AG09309 (cell line): ENCODE data around the gene CDKAL1.
A peak's percentile ranks its signal among the peaks of the same experiment; 100 is the strongest.

Experiments used
- DNase-seq: peaks from one replicate; pipeline ENCODE4 v3.0.0-alpha.2; 2010; ENCODE audit warnings: low read depth
- H3K4me3 ChIP-seq: 2 replicates; pipeline ENCODE4 v1.5.1; 2011; ENCODE audit warnings: mild to moderate bottlenecking, low read depth, low read length, moderate library complexity; ENCODE audit not compliant: control insufficient read depth
- TF ChIP-seq, protein P1 (sequence below): IDR thresholded peaks from 2 replicates; pipeline ENCODE4 v1.5.1; 2011; ENCODE audit warnings: mild to moderate bottlenecking, low read depth, low read length, inconsistent platforms; ENCODE audit not compliant: insufficient read depth, control insufficient read depth; ENCODE audit errors: missing control alignments

The CDKAL1 gene

DNA sequence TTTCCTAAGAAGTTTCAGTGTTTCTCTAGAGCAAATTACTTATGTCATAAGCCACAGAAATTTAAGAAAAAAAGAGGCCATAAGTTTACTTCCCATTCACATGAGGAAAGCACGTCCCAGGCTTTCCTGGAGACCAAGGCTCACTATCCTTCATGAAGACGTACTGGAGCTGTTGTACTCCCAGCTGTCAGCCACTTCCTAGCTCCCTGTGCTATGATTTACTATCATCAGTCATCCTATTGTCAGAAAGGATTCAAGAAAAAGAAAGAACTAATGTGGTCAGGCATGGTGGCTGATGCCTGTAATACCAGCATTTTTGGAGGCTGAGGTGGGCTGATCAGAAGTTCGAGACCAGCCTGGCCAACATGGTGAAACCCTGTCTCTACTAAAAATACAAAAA lies 721.9 kb downstream of the CDKAL1 start:
- DNase-seq: no peak
- TF ChIP-seq, protein P1, sequence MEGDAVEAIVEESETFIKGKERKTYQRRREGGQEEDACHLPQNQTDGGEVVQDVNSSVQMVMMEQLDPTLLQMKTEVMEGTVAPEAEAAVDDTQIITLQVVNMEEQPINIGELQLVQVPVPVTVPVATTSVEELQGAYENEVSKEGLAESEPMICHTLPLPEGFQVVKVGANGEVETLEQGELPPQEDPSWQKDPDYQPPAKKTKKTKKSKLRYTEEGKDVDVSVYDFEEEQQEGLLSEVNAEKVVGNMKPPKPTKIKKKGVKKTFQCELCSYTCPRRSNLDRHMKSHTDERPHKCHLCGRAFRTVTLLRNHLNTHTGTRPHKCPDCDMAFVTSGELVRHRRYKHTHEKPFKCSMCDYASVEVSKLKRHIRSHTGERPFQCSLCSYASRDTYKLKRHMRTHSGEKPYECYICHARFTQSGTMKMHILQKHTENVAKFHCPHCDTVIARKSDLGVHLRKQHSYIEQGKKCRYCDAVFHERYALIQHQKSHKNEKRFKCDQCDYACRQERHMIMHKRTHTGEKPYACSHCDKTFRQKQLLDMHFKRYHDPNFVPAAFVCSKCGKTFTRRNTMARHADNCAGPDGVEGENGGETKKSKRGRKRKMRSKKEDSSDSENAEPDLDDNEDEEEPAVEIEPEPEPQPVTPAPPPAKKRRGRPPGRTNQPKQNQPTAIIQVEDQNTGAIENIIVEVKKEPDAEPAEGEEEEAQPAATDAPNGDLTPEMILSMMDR: no peak
- H3K4me3 ChIP-seq: no peak overlapping the region

DNA sequence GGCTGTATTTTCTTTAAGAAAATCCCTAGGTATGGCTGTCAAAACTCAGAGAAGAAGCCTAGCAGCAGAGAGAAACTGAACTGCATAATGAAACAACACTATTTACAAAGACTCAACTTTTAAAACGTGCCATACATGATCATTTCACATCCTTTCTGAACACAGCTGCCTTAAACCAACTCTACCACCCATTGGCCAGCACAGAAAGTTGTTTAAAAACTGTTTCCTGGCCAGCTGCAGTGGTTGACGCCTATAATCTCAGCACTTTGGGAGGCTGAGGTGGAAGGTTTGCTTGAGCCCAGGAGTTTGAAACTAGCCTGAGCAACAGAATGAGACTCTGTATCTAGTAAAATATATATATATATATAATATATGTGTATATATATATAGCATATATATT lies 722.9 kb downstream of the CDKAL1 start:
- TF ChIP-seq, protein P1: no peak
- DNase-seq: no peak
- no peak overlapping the region for H3K4me3 ChIP-seq

DNA sequence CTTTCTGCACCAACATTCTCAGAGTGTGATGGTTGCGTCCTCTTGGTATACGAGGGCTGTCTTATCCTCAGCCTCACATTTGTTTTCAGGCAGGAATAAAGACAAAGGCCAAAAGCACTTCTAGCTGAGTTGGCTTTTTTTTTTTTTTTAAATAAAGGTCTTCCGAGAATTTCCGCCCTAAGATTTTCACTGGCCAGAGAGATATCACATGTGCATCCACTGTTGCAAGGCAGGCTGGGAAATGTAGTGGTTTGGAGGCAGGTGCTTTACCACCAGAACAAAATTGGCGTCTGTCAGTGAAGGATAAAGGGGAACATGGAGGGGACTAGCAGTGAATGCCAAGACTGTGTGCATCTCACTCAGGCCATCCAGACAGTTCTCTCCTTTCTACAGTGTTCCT lies 724.4 kb downstream of the CDKAL1 start:
- no peak for DNase-seq
- H3K4me3 ChIP-seq: no peak overlapping the region
- TF ChIP-seq, protein P1: no peak

DNA sequence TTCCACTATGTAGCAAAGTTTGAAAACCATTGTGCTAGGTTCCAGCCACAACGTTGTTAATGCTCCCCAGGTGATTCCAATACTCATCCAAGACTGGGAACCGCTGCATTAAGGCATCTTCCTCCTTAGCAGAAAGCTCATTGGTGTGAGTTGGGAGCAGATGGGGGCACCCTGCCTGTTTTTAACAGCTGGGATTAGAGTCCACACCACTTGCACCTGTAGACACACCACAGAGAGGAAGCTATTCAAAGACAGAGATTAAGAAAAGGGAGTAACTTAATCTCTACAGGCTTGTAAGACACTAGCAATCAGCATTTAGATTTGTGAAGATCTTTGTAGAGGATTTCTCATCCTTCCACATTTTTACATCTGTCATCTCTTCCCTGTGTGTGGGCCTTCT lies 725.4 kb downstream of the CDKAL1 start:
- TF ChIP-seq, protein P1: no peak
- no peak for DNase-seq
- no peak overlapping the region for H3K4me3 ChIP-seq

DNA sequence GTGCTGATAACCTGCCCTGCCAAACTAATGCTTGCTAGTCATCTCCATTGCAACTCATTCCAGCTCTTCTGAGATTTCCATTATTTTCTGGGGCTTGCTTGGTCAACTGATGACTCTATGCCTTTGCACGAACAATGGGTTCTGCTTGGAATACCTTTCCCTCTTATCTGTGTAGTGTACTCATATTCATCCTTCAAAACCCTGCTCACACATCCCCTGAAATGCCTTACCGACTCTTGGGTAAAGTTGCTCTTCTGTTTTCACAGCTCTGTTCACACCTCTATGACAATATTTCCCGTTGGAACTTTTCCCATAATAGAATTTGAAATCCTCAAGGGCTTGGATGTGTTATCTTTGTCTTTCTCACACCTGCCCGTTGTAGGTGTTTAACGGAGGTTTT lies 728.2 kb downstream of the CDKAL1 start:
- TF ChIP-seq, protein P1: no peak
- H3K4me3 ChIP-seq: no peak overlapping the region

DNA sequence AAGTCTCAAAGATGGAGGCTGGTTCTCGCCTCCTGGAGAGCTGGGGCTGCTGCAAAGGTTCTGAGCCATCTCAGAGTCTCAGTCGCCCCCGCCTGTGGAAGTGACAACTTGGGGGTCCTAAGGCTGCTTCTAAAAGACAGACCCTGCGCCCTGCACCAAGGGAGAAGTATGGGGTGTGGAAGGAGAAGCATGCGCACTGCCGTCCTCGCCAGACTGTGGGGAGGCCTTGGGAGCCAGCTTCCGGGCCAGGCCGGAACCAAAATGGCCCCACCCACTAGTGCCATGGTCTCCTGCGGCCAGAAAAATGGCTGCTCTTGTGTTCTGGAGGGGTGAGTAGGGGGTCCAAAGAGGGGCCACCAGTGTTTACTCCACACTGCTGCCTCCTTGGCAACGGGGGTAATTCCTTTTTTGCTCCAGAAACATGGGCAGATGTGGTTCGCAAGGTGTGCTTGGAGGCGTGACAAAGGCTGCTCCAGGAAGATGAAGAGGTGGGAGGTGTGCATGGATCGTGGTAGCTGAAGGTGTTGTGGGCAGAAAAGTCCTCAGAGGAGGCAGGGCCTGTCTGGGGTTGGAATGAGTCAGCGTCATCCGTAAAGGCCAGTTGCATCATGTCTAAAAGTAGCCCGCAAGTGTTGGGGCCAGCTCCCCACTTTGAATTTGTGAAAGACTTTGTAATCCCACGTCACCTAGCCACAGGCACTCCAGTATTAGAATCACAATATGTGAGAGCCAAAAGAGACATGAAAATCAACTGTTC lies 729.5 kb downstream of the CDKAL1 start:
- peak; percentile 75 for DNase-seq
- TF ChIP-seq, protein P1: no peak

More for the DNA sequence above, 728.2 kb downstream of the CDKAL1 start:
- no peak for DNase-seq

DNA sequence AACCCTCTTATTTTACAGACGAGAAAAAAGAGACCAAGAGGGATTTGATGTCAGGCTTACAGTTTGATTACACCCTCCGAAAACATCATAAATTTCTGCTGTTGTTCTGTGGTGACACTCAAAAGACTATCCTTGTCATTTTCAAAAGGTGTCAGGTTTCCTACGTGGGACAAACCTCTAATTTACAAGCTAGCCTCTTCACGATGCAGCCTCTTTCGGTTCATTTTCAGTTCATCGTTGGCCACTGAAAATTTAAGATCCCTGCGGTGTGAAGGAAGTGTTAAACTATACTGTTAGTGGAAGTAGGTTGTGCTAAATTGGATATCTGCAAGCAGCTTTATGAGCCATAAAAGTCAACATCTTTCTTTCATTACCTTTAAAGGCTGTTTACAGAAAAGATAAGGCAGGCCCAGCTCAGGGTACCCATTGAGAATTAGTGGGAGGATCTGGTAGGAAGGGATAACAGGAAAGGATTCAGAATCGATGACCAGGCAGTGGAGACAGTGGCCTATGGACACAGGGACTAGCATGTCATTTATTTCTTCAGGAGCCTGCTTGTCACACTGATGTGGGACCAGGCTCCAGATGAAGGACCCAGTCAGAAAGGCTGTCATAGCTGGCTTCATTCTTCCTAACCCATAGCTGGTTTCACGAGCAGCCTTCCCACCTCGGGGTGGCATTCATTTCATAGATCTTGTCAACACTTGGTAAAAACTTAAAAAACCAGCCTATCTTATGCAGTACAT lies 730.2 kb downstream of the CDKAL1 start:
- no peak overlapping the region for H3K4me3 ChIP-seq
- TF ChIP-seq, protein P1: no peak
- DNase-seq: no peak

More for the DNA sequence above, 729.5 kb downstream of the CDKAL1 start:
- no peak overlapping the region for H3K4me3 ChIP-seq
